DMS79 treated with DMSO at 0.1 percent for 48 hours (cell line): ENCODE results near the gene GMIP.
"Not testable (repeated sequence)": the region's sequence is repeated elsewhere in the genome, so short reads cannot be mapped to it uniquely, and the experiment has no call there.

Experiments
- DNase-seq: peaks from one replicate; lab custom pipeline; 2025; lab: John Stamatoyannopoulos, UW

The GMIP gene, protein sequence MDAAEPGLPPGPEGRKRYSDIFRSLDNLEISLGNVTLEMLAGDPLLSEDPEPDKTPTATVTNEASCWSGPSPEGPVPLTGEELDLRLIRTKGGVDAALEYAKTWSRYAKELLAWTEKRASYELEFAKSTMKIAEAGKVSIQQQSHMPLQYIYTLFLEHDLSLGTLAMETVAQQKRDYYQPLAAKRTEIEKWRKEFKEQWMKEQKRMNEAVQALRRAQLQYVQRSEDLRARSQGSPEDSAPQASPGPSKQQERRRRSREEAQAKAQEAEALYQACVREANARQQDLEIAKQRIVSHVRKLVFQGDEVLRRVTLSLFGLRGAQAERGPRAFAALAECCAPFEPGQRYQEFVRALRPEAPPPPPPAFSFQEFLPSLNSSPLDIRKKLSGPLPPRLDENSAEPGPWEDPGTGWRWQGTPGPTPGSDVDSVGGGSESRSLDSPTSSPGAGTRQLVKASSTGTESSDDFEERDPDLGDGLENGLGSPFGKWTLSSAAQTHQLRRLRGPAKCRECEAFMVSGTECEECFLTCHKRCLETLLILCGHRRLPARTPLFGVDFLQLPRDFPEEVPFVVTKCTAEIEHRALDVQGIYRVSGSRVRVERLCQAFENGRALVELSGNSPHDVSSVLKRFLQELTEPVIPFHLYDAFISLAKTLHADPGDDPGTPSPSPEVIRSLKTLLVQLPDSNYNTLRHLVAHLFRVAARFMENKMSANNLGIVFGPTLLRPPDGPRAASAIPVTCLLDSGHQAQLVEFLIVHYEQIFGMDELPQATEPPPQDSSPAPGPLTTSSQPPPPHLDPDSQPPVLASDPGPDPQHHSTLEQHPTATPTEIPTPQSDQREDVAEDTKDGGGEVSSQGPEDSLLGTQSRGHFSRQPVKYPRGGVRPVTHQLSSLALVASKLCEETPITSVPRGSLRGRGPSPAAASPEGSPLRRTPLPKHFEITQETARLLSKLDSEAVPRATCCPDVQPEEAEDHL

DNA sequence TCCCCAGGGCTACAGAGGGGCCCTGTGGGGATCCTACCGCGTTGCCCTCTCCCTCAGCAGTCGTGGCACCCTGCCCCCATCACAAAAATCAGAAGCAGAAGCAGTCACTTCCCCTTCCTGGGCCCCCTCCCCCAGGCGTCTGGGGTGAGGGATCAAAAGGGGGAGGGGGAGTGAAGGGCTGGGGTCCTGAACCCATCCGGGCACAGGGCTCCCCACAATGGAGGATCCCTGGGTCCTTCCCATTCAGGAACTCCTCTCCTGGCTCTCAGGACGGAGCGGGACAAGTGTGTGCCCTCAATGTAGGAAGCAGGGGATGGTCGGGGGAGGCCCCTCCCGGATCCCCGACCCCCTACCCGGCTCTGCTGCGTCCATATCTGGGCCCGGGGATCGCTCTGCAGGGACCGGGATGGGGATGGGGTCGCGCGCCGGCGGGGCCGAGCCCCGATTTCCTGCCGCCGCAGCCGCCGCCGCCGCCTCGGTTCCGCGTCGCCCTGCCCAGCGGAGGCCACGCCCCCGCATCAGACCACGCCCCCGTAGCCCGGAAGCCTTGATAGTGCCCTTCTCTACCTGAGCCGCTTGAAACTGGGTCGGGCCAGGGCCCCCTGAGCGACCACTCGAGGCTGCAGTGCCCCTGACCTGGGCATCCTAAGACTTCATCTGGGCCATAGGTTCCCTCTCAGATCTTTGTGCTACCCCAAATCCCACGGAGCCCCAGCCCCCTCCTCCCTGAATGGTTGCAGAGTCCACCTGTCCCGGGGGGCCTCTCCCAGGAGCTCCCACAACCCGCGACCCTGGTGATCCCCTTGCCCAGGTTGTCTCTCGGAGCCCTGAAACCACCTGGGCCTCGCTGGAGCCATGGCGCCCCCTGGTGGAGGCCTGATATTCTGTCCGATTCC is at the start of gene GMIP:
GMIP (minus strand) TSS at position 500 of the 896 bp plus-strand sequence; CDS start at position 372, 128 bp downstream.
- peak; percentile 79 for DNase-seq

- DNase-seq, result no peak
Measured at GRCh38 chr19:19691683-19692082, 48.2 kb upstream of the GMIP start.

DNA sequence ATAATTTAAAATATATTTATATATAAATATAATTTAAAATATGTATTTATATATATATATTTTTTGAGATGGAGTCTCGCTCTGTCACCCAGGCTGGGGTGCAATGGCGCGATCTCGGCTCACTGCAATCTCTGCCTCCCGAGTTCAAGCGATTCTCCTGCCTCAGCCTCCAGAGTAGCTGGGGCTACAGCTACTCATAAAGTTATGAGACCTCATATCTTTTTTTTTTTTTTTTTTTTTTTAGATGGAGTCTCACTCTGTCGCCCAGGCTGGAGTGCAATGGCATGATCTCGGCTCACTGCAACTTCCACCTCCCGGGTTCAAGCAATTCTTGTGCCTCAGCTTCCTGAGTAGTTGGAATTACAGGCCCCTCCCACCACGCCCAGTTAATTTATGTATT is 45.6 kb upstream of the GMIP start:
- not testable (repeated sequence) for DNase-seq

- no peak for DNase-seq
Measured at GRCh38 chr19:19687090-19687489, 43.6 kb upstream of the GMIP start.

DNA sequence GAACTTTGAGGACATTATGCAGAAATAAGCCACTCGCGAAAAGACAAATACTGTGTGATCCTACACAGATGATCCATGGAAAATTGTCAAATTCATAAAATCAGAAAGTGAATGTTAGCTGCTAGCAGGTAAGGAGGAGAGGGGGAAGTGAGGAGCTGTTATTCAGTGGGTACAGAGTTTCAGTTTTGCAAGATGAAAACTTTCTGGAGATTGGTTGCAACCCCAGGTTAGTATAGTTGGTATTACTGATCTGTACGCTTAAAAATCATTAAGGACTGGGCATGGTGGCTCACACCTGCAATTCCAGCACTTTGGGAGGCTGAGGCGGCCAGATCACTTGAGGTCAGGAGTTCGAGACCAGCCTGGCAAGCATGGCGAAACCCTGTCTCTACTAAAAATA is 43.1 kb upstream of the GMIP start:
- no peak for DNase-seq

DNA sequence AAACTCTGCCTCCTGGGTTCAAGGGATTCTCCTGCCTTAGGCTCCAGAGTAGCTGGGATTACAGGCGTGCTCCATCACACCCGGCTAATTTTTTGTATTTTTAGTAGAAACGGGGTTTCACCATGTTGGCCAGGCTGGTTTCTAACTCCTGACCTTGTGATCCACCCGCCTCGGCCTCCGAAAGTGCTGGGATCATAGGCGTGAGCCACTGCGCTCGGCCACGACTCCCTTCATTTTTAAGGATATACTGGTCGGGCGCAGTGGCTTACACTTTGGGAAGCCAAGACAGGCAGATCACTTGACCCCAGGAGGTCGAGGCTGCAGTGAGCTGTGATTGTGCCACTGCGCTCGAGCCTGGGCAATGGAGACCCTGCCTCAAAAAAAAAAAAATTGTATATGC is 42.7 kb upstream of the GMIP start:
- DNase-seq, result not testable (repeated sequence)

- DNase-seq, result no peak
Measured at GRCh38 chr19:19679176-19680073, 36.0 kb upstream of the GMIP start.

DNA sequence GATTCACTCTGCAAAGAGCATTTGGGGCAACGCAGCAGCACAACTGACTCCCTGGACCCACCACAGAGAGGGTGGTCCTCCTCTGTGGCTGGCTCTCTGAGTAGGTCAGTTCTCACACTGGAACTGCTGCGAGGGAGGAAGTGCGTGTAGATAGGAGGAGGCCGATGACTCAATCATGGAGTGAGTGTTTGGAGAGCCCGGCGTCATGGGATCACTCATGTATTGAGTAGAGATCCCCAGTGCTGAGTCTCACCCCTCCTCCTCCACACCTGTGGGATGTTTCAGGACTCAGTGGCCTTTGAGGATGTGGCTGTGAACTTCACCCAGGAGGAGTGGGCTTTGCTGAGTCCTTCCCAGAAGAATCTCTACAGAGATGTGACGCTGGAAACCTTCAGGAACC is 34.1 kb upstream of the GMIP start:
- DNase-seq, result no peak

DNA sequence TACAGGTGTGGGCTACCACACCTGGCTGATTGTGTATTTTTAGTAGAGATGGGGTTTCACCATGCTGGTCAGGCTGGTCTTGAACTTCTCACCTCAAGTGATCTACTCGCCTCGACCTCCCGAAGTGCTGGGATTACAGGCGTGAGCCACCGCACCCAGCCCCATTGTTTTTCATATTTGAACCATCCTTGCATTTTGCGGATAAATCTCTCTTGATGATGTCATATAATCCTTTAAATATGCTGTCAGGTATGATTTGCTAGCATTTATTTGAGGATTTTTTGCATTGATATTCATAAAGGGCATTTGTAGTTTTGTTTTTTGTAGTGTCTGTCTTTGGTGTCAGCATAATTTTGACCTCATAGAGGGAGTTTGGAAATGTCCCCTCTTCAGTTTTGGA is 30.9 kb upstream of the GMIP start:
- no peak for DNase-seq

DNA sequence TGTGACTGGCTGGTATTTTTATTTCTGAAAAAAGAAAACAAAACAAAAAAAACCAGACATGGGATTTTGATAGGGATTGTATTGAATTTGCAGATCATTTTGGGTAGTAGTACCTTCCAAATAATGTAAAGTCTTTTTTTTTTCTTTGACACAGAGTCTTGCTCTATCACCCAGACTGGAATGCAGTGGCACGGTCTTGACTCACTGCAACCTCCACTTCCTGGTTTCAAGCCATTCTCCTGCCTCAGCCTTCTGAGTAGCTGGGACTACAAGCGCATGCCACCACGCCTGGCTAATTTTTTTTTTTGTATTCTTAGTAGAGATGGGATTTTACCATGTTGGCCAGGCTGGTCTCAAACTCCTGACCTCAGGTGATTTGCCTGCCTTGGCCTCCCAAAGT is 29.4 kb upstream of the GMIP start:
- DNase-seq, result no peak

DNA sequence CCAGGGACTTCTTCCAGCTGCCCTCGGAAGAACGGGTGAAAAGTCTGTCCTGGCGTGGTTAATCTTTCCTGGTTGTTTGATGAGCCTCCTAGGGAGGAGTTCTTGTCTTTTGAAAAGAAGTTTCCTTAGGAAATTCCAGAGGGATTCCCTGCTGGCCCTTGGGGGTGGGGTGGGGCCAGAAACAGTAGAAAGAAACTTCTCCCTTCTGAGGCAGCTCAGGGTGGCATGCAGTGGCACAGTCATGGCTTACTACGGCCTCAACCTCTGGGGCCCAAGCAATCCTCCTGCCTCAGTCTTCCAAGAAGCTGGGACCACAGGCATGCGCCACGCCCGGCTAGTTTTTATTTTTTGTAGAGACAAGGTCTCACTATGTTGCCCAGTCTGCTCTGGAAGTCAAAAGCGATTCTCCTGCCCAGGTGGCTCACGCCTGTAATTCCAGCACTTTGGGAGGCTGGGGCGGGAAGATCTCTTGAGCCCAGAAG is 26.7 kb upstream of the GMIP start:
- DNase-seq, result no peak

DNA sequence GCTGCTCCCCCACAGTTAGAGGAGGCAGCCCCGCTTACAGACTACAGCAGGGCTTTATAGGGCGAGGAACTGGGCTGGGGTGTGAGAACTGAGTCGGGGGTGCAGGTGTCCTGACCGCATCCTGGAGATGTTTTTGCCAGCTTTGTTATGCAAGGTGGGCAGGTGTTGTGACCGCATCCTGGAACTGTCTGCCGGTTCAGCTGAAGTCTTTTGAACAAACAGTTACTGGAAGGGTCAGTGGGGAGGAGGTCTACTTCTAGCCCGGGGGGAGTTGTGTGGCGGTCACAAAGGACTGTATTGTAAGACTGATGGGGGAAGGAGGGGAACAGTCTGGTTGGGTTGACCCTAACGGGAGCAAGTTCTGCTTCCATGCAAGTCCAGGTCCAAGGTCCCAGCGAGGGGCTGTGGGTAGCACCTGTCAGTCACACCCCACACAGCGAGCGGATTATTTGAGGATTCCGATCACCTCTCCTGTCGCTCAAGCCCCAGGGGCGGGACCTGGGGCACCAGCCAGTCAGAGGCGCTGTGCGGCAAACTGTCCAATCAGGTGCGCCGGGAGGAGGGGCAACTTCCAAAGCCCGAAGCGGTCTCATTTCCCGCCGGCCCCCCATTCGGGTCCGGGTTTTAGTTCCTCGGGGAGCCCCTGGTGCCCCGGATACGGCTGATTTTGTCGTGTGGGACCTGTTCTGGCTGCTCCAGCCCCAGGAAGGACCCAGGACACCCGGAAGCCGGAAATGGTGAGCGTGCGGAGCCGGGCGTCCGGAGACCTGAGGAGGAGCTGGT is 25.0 kb upstream of the GMIP start, which contains the start of gene ZNF101:
ZNF101 (plus strand) TSS at position 610 of the 783 bp plus-strand sequence; CDS start at position 735, 125 bp downstream.
- peak; percentile 84 for DNase-seq

- DNase-seq, result not testable (repeated sequence)
Measured at GRCh38 chr19:19665420-19665948, 22.0 kb upstream of the GMIP start.

GRCh38 chr19:19663256-19664120 is 20.0 kb upstream of the GMIP start, which contains the start of gene ATP13A1:
Gene ATP13A1, minus strand, starts transcription at chr19:19663676. Its CDS starts 10 bp downstream, at chr19:19663666.
- peak; percentile 98 for DNase-seq

DNA sequence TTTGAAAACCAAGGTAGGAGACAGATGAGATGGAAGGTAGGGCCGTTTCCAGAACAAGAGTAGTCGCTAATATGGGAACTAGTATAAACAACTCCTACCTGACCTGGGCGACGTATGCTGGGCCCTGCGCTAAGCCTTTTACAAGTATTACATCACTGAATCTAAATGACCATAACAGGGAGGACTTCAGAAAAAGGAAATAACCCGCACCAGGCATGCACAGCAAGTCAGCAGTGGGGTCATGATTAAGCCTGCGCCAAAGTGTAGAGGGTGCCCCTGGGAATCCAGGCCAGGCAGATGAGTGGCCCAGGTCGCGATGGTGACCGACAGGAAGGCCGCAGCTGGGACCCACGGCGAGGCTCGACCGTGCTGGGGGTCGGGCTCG is 19.4 kb upstream of the GMIP start:
- no peak for DNase-seq

GRCh38 chr19:19662344-19662743 is 18.9 kb upstream of the GMIP start:
- no peak for DNase-seq

GRCh38 chr19:19661675-19662251 is 18.3 kb upstream of the GMIP start:
- no peak for DNase-seq

DNA sequence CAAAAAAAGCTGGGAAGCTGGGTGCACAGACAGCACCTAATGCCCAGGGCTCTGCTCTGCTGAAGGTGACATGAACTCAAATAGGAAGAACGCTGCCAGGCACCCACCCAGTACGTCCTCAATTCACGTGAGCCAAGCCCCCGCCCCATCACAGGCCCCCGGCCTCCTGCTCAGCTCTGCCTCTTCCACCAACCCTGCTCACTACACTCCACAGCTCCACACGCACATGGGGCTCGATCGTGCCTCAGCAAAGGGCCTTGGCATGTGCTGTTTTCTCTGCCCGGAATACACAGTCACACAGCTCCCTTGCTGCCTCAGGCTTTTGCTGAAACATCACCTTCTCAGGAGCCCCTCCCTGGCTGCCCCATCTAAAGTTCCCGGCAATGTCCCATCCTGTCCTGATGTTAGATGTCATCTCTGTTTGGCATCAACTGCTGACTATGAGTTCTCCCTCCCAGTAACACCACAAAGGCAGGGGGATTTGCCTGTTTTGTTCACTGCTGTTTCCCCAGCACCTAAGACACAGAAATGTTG is 17.8 kb upstream of the GMIP start:
- no peak for DNase-seq
